IMR-90 (cell line): ENCODE data around the gene TSC22D4. TPM values are rescaled to one million over a fixed set of nuclear protein-coding genes. Genes with fewer than 3 reads are reported as not detected.

Experiments used
- ATAC-seq: fragments of 200-7000 bp; cut with Tn5 transposase; 2 replicates; pipeline ENCODE4 v1.9.1; 2020; ENCODE audit warnings: low read depth, mild to moderate bottlenecking, moderate library complexity
- BruUV-seq: library from RNA; stranded (reverse); fragments of 400-500 nt; replicated peaks from 2 replicates; lab custom pipeline; 2021; lab: Mats Ljungman, UMichigan
- CTCF ChIA-PET: fragments of 300-600 bp; formaldehyde crosslinking; extraction: SDS; loops from one replicate; lab custom pipeline; 2021; ENCODE audit warnings: antibody characterized with exemption; lab: Yijun Ruan, JAX
- POLR2A ChIA-PET: fragments of 300-600 bp; sonication (Branson Sonifier 250); formaldehyde crosslinking; loops from one replicate; lab custom pipeline; 2022; ENCODE audit warnings: antibody characterized with exemption; ENCODE audit not compliant: unreplicated experiment; lab: Charles Lee
- DNase-seq: peaks from one replicate; pipeline ENCODE4 v3.0.0; 2013
- H2AFZ ChIP-seq: replicated peaks from 2 replicates; pipeline ENCODE3; 2013; ENCODE audit warnings: low read length, mild to moderate bottlenecking; ENCODE audit not compliant: poor library complexity
- H2AK5ac ChIP-seq: 2 replicates; pipeline ENCODE4 v1.6.1; 2013; ENCODE audit warnings: low read depth, low read length, inconsistent platforms
- H2AK9ac ChIP-seq: replicated peaks from 2 replicates; pipeline ENCODE3; 2013; ENCODE audit warnings: mild to moderate bottlenecking, low read depth, low read length, moderate library complexity; ENCODE audit not compliant: poor library complexity
- H2BK120ac ChIP-seq: 2 replicates; pipeline ENCODE4 v1.6.1; 2013; ENCODE audit warnings: low read depth, low read length, inconsistent platforms
- H2BK15ac ChIP-seq: 3 replicates; pipeline ENCODE4 v1.6.1; 2013; ENCODE audit warnings: low read depth, low read length, inconsistent platforms
- H2BK20ac ChIP-seq: 2 replicates; pipeline ENCODE4 v1.6.1; 2013; ENCODE audit warnings: low read depth, mild to moderate bottlenecking, inconsistent platforms, low read length, moderate library complexity
- H2BK5ac ChIP-seq: 2 replicates; pipeline ENCODE4 v1.6.1; 2013; ENCODE audit warnings: mild to moderate bottlenecking, low read depth, low read length, inconsistent platforms; ENCODE audit not compliant: poor library complexity, severe bottlenecking
- H3K14ac ChIP-seq: replicated peaks from 2 replicates; pipeline ENCODE4 v1.6.1; 2013; ENCODE audit warnings: low read depth, low read length, inconsistent platforms
- H3K18ac ChIP-seq: 2 replicates; pipeline ENCODE4 v1.6.1; 2013; ENCODE audit warnings: low read depth, low read length, control low read depth
- H3K23ac ChIP-seq: 2 replicates; pipeline ENCODE4 v1.6.1; 2013; ENCODE audit warnings: low read depth, low read length, inconsistent platforms
- H3K27ac ChIP-seq: 2 replicates; pipeline ENCODE4 v1.5.1; 2013; ENCODE audit warnings: mild to moderate bottlenecking, control low read depth, low read length; ENCODE audit not compliant: insufficient read depth
- H3K27me3 ChIP-seq: 2 replicates; pipeline ENCODE4 v1.6.1; 2013; ENCODE audit warnings: low read length; ENCODE audit not compliant: control insufficient read depth, insufficient read depth
- H3K36me3 ChIP-seq: 2 replicates; pipeline ENCODE4 v1.6.1; 2013; ENCODE audit warnings: low read length, mixed read lengths; ENCODE audit not compliant: control insufficient read depth, insufficient read depth
- H3K4ac ChIP-seq: 2 replicates; pipeline ENCODE4 v1.6.1; 2013; ENCODE audit warnings: low read depth, low read length, inconsistent platforms
- H3K4me1 ChIP-seq: 2 replicates; pipeline ENCODE4 v1.6.1; 2013; ENCODE audit warnings: low read length, mixed read lengths; ENCODE audit not compliant: control insufficient read depth, insufficient read depth
- H3K4me2 ChIP-seq: 2 replicates; pipeline ENCODE4 v1.6.1; 2013; ENCODE audit warnings: low read depth, mild to moderate bottlenecking, control low read depth, low read length, moderate library complexity
- H3K4me3 ChIP-seq: 2 replicates; pipeline ENCODE4 v1.5.1; 2013; ENCODE audit warnings: low read depth, mild to moderate bottlenecking, control low read depth, low read length, moderate library complexity; ENCODE audit not compliant: insufficient read depth
- H3K56ac ChIP-seq: 2 replicates; pipeline ENCODE4 v1.6.1; 2013; ENCODE audit warnings: low read length, inconsistent platforms; ENCODE audit not compliant: insufficient read depth; ENCODE audit errors: extremely low read depth
- H3K79me1 ChIP-seq, 2 experiments: 2 replicates each; pipeline ENCODE4 v1.6.1; 2013; ENCODE audit warnings: low read length in 2 of 2, inconsistent platforms in 1 of 2, low read depth in 1 of 2
- H3K9ac ChIP-seq: 2 replicates; pipeline ENCODE4 v1.6.1; 2013; ENCODE audit warnings: low read depth, low read length, control low read depth
- H3K9me1 ChIP-seq: 2 replicates; pipeline ENCODE4 v1.6.1; 2013; ENCODE audit warnings: low read length, inconsistent platforms; ENCODE audit not compliant: insufficient read depth
- H3K9me3 ChIP-seq: 2 replicates; pipeline ENCODE4 v1.6.1; 2013; ENCODE audit warnings: low read length; ENCODE audit not compliant: control insufficient read depth, insufficient read depth
- H4K20me1 ChIP-seq: 2 replicates; pipeline ENCODE4 v1.6.1; 2013; ENCODE audit warnings: low read length, inconsistent platforms; ENCODE audit not compliant: insufficient read depth
- H4K5ac ChIP-seq: 2 replicates; pipeline ENCODE4 v1.6.1; 2013; ENCODE audit warnings: mild to moderate bottlenecking, low read depth, low read length, control low read depth
- H4K8ac ChIP-seq, 2 experiments: 2 replicates each; pipeline ENCODE4 v1.6.1; 2013; ENCODE audit warnings: low read depth in 2 of 2, low read length in 2 of 2, control low read depth in 1 of 2, inconsistent platforms in 1 of 2
- H4K91ac ChIP-seq: 2 replicates; pipeline ENCODE4 v1.6.1; 2013; ENCODE audit warnings: low read depth, low read length, inconsistent platforms; ENCODE audit not compliant: insufficient read depth
- CEBPB ChIP-seq: IDR thresholded peaks from 2 replicates; pipeline ENCODE4 v1.6.1; 2012; ENCODE audit warnings: low read depth, low read length, improper control_type of control experiment
- FOS ChIP-seq: fragments of 150-350 bp; IDR thresholded peaks from 2 replicates; pipeline ENCODE4 v1.6.1; 2016; ENCODE audit warnings: low read depth, low read length
- MXI1 ChIP-seq: IDR thresholded peaks from 2 replicates; pipeline ENCODE4 v1.6.1; 2012; ENCODE audit warnings: low read depth, mild to moderate bottlenecking, low read length, moderate library complexity, borderline replicate concordance
- POLR2A ChIP-seq: IDR thresholded peaks from 2 replicates; pipeline ENCODE4 v1.6.1; 2012; ENCODE audit warnings: mild to moderate bottlenecking, low read depth, low read length
- RFX5 ChIP-seq: IDR thresholded peaks from 2 replicates; pipeline ENCODE4 v1.8.0; 2012; ENCODE audit warnings: low read depth, mild to moderate bottlenecking, low read length, moderate library complexity
- USF2 ChIP-seq: fragments of 150-350 bp; IDR thresholded peaks from 2 replicates; pipeline ENCODE4 v1.6.1; 2017; ENCODE audit warnings: mild to moderate bottlenecking, antibody characterized with exemption, low read length, low read depth
- WGBS, 2 experiments: methylation state at CpG; one replicate each; pipeline versions ENCODE4 v1.1.5 to v1.1.7; 2013; ENCODE audit warnings: missing lambda C conversion rate in 2 of 2; ENCODE audit not compliant: insufficient read length in 1 of 2; ENCODE audit errors: extremely low coverage in 2 of 2; 5-methylcytosine and 5-hydroxymethylcytosine counted together
- dilution Hi-C: fragments of 300-500 bp; cut with HindIII; formaldehyde crosslinking; loops from one replicate; pipeline ENCODE4 v1.14.3; 2018; ENCODE audit warnings: low sequenced_read_pairs; ENCODE audit not compliant: unreplicated experiment
- in situ Hi-C: fragments of 300-500 bp; cut with MboI; formaldehyde crosslinking; loops from 3 replicates; pipeline ENCODE4 v1.14.3; 2019; ENCODE audit warnings: low sequenced_read_pairs, inconsistent platforms, mixed read lengths
- intact Hi-C: fragments of 100-400 bp; cut with micrococcal nuclease; formaldehyde crosslinking; loops from 2 replicates; pipeline ENCODE4 v1.10.0; 2022
- polyA plus RNA-seq, 3 experiments: library from polyadenylated mRNA; depleted of rRNA; stranded (reverse); fragments of >200 nt; gene quantifications; 2 replicates each; pipeline ENCODE4 v1.2.3, GENCODE V29; 2012; ENCODE audit warnings: low replicate concordance in 1 of 3
- total RNA-seq: library from RNA; depleted of rRNA; stranded (reverse); fragments of >200 nt; gene quantifications from 2 replicates; pipeline ENCODE4 v1.2.3, GENCODE V29; 2012

Gene TSC22D4
- total and polyA plus RNA-seq, 2 of the 4 experiments (the other 2 are of a cell fraction), result 9.3 to 29.9 TPM

GRCh38 chr7:100464210-100464660 is 14.8 kb downstream of the TSC22D4 start, which contains the start of gene SPACDR (continued):
- TF ChIP-seq MXI1, result no peak

GRCh38 chr7:100457033-100457432 is 22.0 kb downstream of the TSC22D4 start:
- Histone ChIP-seq H3K56ac (no peak overlapping the region), H3K27me3 (no peaks in the 10 kb centered on the region), H4K20me1 (no peaks in the 10 kb centered on the region), H3K18ac (no peak overlapping the region), H3K79me1 (no peaks in the 10 kb centered on the region), H4K8ac (no peak overlapping the region), H3K4me2 (no peak overlapping the region), H2AFZ (no peak overlapping the region), H3K36me3 (peaks cover 3% of the 10 kb centered on the region; the same call in 1 of the 2 replicates), H2BK120ac (no peak overlapping the region), H3K9me1 (no peaks in the 10 kb centered on the region), H2BK20ac (no peak overlapping the region), H2BK5ac (no peak overlapping the region), H2AK9ac (peak overlapping the region; percentile 42), H3K4ac (no peak overlapping the region), H2AK5ac (no peak overlapping the region), H3K4me1 (no peaks in the 10 kb centered on the region), H3K23ac (no peak overlapping the region), H3K4me3 (no peak overlapping the region), H4K91ac (no peak overlapping the region), H3K27ac (no peak overlapping the region), H3K9me3 (no peaks in the 10 kb centered on the region), H3K14ac (no peak overlapping the region), H2BK15ac (no peak overlapping the region), H4K5ac (no peak overlapping the region), H3K9ac (no peak overlapping the region)
- intact Hi-C loops (no loop called here), in situ Hi-C loops (loop anchor here (25.0 kb wide), 1 partner anchor 405 kb away; the partner anchor contains the start of genes SLC12A9 and TRIP6), dilution Hi-C loops (no loop called here)
- no peak for ATAC-seq
- BruUV-seq, result no TSS peak
- no peak for DNase-seq
- WGBS, 2 experiments, result no CpG with 5 or more reads among the region's 6 CpGs
- no peak for TF ChIP-seq RFX5
- TF ChIP-seq CEBPB, result no peak
- no peak for TF ChIP-seq MXI1
- no peak for TF ChIP-seq POLR2A
- TF ChIP-seq FOS, result no peak
- TF ChIP-seq USF2, result no peak
- ChIA-PET POLR2A (no interaction called here), CTCF (no interaction called here)
